H1 (cell line): Measurements from ENCODE around the gene AFF2. TPM values are rescaled to one million over a fixed set of nuclear protein-coding genes. Genes with fewer than 3 reads are reported as not detected.

Experiments used
- ATF3 ChIP-seq: IDR thresholded peaks from 2 replicates; pipeline ENCODE4 v1.6.1; 2011; ENCODE audit warnings: low read depth, mild to moderate bottlenecking, low read length; ENCODE audit not compliant: insufficient read depth
- polyA plus RNA-seq, 7 experiments: library from polyadenylated mRNA; depleted of rRNA in 3 of 7; stranded (reverse) in 5 of 7; unstranded in 2 of 7; fragments of >200 nt in 5 of 7; fragments of 200-250 nt in 2 of 7; gene quantifications; 1 replicate in 5 of 7; 2 replicates in 1 of 7; 4 replicates in 1 of 7; pipeline versions ENCODE4 v1.2.1 to v1.2.3, GENCODE V29; 2011 to 2013; ENCODE audit warnings: missing spikeins in 2 of 7, mixed read lengths in 2 of 7
- total RNA-seq: library from RNA; stranded (reverse); fragmentation: NEBNext Ultra II Directional; extraction: Animal tissue kit (Norgen Biotek cat#: 25700); gene quantifications from 2 replicates; pipeline ENCODE4 v1.2.1, GENCODE V29; 2021
- TF ChIP-seq, protein P1 (sequence below): fragments of 300-600 bp; sonication (generic); IDR thresholded peaks from 2 replicates; pipeline ENCODE4 v1.7.1; 2012; ENCODE audit warnings: low read length, moderate library complexity, mild to moderate bottlenecking, inconsistent platforms; ENCODE audit not compliant: insufficient replicate concordance

The AFF2 gene
- total and polyA plus RNA-seq, 2 of the 8 experiments (the other 6 are each of a cell fraction or from before 2014, with no cell fraction given), result 2.0 to 7.3 TPM

- TF ChIP-seq, protein P1, sequence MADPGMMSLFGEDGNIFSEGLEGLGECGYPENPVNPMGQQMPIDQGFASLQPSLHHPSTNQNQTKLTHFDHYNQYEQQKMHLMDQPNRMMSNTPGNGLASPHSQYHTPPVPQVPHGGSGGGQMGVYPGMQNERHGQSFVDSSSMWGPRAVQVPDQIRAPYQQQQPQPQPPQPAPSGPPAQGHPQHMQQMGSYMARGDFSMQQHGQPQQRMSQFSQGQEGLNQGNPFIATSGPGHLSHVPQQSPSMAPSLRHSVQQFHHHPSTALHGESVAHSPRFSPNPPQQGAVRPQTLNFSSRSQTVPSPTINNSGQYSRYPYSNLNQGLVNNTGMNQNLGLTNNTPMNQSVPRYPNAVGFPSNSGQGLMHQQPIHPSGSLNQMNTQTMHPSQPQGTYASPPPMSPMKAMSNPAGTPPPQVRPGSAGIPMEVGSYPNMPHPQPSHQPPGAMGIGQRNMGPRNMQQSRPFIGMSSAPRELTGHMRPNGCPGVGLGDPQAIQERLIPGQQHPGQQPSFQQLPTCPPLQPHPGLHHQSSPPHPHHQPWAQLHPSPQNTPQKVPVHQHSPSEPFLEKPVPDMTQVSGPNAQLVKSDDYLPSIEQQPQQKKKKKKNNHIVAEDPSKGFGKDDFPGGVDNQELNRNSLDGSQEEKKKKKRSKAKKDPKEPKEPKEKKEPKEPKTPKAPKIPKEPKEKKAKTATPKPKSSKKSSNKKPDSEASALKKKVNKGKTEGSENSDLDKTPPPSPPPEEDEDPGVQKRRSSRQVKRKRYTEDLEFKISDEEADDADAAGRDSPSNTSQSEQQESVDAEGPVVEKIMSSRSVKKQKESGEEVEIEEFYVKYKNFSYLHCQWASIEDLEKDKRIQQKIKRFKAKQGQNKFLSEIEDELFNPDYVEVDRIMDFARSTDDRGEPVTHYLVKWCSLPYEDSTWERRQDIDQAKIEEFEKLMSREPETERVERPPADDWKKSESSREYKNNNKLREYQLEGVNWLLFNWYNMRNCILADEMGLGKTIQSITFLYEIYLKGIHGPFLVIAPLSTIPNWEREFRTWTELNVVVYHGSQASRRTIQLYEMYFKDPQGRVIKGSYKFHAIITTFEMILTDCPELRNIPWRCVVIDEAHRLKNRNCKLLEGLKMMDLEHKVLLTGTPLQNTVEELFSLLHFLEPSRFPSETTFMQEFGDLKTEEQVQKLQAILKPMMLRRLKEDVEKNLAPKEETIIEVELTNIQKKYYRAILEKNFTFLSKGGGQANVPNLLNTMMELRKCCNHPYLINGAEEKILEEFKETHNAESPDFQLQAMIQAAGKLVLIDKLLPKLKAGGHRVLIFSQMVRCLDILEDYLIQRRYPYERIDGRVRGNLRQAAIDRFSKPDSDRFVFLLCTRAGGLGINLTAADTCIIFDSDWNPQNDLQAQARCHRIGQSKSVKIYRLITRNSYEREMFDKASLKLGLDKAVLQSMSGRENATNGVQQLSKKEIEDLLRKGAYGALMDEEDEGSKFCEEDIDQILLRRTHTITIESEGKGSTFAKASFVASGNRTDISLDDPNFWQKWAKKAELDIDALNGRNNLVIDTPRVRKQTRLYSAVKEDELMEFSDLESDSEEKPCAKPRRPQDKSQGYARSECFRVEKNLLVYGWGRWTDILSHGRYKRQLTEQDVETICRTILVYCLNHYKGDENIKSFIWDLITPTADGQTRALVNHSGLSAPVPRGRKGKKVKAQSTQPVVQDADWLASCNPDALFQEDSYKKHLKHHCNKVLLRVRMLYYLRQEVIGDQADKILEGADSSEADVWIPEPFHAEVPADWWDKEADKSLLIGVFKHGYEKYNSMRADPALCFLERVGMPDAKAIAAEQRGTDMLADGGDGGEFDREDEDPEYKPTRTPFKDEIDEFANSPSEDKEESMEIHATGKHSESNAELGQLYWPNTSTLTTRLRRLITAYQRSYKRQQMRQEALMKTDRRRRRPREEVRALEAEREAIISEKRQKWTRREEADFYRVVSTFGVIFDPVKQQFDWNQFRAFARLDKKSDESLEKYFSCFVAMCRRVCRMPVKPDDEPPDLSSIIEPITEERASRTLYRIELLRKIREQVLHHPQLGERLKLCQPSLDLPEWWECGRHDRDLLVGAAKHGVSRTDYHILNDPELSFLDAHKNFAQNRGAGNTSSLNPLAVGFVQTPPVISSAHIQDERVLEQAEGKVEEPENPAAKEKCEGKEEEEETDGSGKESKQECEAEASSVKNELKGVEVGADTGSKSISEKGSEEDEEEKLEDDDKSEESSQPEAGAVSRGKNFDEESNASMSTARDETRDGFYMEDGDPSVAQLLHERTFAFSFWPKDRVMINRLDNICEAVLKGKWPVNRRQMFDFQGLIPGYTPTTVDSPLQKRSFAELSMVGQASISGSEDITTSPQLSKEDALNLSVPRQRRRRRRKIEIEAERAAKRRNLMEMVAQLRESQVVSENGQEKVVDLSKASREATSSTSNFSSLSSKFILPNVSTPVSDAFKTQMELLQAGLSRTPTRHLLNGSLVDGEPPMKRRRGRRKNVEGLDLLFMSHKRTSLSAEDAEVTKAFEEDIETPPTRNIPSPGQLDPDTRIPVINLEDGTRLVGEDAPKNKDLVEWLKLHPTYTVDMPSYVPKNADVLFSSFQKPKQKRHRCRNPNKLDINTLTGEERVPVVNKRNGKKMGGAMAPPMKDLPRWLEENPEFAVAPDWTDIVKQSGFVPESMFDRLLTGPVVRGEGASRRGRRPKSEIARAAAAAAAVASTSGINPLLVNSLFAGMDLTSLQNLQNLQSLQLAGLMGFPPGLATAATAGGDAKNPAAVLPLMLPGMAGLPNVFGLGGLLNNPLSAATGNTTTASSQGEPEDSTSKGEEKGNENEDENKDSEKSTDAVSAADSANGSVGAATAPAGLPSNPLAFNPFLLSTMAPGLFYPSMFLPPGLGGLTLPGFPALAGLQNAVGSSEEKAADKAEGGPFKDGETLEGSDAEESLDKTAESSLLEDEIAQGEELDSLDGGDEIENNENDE, result no peak
- TF ChIP-seq ATF3, result no peak
These were observed 55.3 kb downstream of the AFF2 start (continued) for GRCh38 chrX:148555571-148556243.
